ENCODE results near the gene POPDC2. TPM values are rescaled to one million over a fixed set of nuclear protein-coding genes. Genes with fewer than 3 reads are reported as not detected.

The POPDC2 gene
- total RNA-seq, 1 donor from 2014 or later, result 2.1 TPM

GRCh38 chr3:119664370-119664769 lies 4.0 kb upstream of the POPDC2 start:
- H3K4me1 Mint-ChIP-seq (ENCODE audit: low read depth, unreplicated experiment), result peaks cover 26% of the 10 kb centered on the region
- no peak for TF ChIP-seq EZH2 (IDR thresholded peaks at IDR 0.05; ENCODE audit: insufficient read depth, low read length)
- no peak for TF ChIP-seq CTCF (IDR thresholded peaks at IDR 0.05; ENCODE audit: insufficient read depth, low read depth, low read length)
- DNase-seq (ENCODE audit: low read depth), result no peak
- Histone ChIP-seq H3K9me3 (ENCODE audit: insufficient read depth, low read depth, low read length) (no peaks in the 10 kb centered on the region), H3K36me3 (ENCODE audit: insufficient read depth, low read length) (no peaks in the 10 kb centered on the region), H3K4me1 (ENCODE audit: insufficient read depth, low read length) (no peaks in the 10 kb centered on the region), H3K27me3 (ENCODE audit: insufficient read depth, low read length) (no peaks in the 10 kb centered on the region), H3K79me2 (ENCODE audit: insufficient read depth, low read length) (no peaks in the 10 kb centered on the region), H3K27ac (ENCODE audit: low read depth, low read length) (no peak overlapping the region), H3K9ac (ENCODE audit: low read length) (no peak overlapping the region), H3K4me3 (ENCODE audit: insufficient read depth, low read depth, low read length) (no peak overlapping the region), H4K20me1 (ENCODE audit: insufficient read depth, low read length) (no peaks in the 10 kb centered on the region), H3K4me2 (ENCODE audit: low read length) (no peak overlapping the region), H2AFZ (ENCODE audit: low read depth, low read length) (no peak overlapping the region)
- no peaks in the 10 kb centered on the region for H3K9me3 Mint-ChIP-seq (ENCODE audit: unreplicated experiment)
- H3K27me3 Mint-ChIP-seq (ENCODE audit: low read depth, unreplicated experiment), result no peaks in the 10 kb centered on the region
- H3K4me3 Mint-ChIP-seq (ENCODE audit: unreplicated experiment), result no peak overlapping the region
- no peaks in the 10 kb centered on the region for H3K36me3 Mint-ChIP-seq (ENCODE audit: low read depth, unreplicated experiment)
- no peak for FAIRE-seq
- H3K27ac Mint-ChIP-seq (ENCODE audit: unreplicated experiment), result no peak overlapping the region

- H3K4me3 Mint-ChIP-seq (ENCODE audit: unreplicated experiment), result no peak overlapping the region
- no peaks in the 10 kb centered on the region for H3K36me3 Mint-ChIP-seq (ENCODE audit: low read depth, unreplicated experiment)
- no peak for DNase-seq (ENCODE audit: low read depth)
- no peaks in the 10 kb centered on the region for H3K36me3 ChIP-seq (ENCODE audit: insufficient read depth, low read length)
- peaks cover 26% of the 10 kb centered on the region for H3K4me1 Mint-ChIP-seq (ENCODE audit: low read depth, unreplicated experiment)
- H3K9me3 ChIP-seq (ENCODE audit: insufficient read depth, low read depth, low read length), result no peaks in the 10 kb centered on the region
- no peak overlapping the region for H3K27ac ChIP-seq (ENCODE audit: low read depth, low read length)
- H3K9ac ChIP-seq (ENCODE audit: low read length), result no peak overlapping the region
- no peaks in the 10 kb centered on the region for H3K4me1 ChIP-seq (ENCODE audit: insufficient read depth, low read length)
- no peak overlapping the region for H3K4me2 ChIP-seq (ENCODE audit: low read length)
- no peak overlapping the region for H3K27ac Mint-ChIP-seq (ENCODE audit: unreplicated experiment)
- no peaks in the 10 kb centered on the region for H4K20me1 ChIP-seq (ENCODE audit: insufficient read depth, low read length)
- H3K27me3 ChIP-seq (ENCODE audit: insufficient read depth, low read length), result no peaks in the 10 kb centered on the region
- no peaks in the 10 kb centered on the region for H3K27me3 Mint-ChIP-seq (ENCODE audit: low read depth, unreplicated experiment)
- H3K9me3 Mint-ChIP-seq (ENCODE audit: unreplicated experiment), result no peaks in the 10 kb centered on the region
- FAIRE-seq, result no peak
- no peaks in the 10 kb centered on the region for H3K79me2 ChIP-seq (ENCODE audit: insufficient read depth, low read length)
- H2AFZ ChIP-seq (ENCODE audit: low read depth, low read length), result no peak overlapping the region
- no peak for TF ChIP-seq CTCF (IDR thresholded peaks at IDR 0.05; ENCODE audit: insufficient read depth, low read depth, low read length)
- TF ChIP-seq EZH2 (IDR thresholded peaks at IDR 0.05; ENCODE audit: insufficient read depth, low read length), result no peak
- no peak overlapping the region for H3K4me3 ChIP-seq (ENCODE audit: insufficient read depth, low read depth, low read length)
These were observed 3.5 kb upstream of the POPDC2 start for GRCh38 chr3:119663885-119664284.

- no peak for DNase-seq (ENCODE audit: low read depth)
- TF ChIP-seq EZH2 (IDR thresholded peaks at IDR 0.05; ENCODE audit: insufficient read depth, low read length) (no peak), CTCF (IDR thresholded peaks at IDR 0.05; ENCODE audit: insufficient read depth, low read depth, low read length) (no peak)
- Histone ChIP-seq H2AFZ (ENCODE audit: low read depth, low read length) (no peak overlapping the region), H3K79me2 (ENCODE audit: insufficient read depth, low read length) (no peaks in the 10 kb centered on the region), H3K4me2 (ENCODE audit: low read length) (no peak overlapping the region), H3K4me3 (ENCODE audit: insufficient read depth, low read depth, low read length) (no peak overlapping the region), H3K9me3 (ENCODE audit: insufficient read depth, low read depth, low read length) (no peaks in the 10 kb centered on the region), H3K9ac (ENCODE audit: low read length) (no peak overlapping the region), H3K36me3 (ENCODE audit: insufficient read depth, low read length) (no peaks in the 10 kb centered on the region), H4K20me1 (ENCODE audit: insufficient read depth, low read length) (no peaks in the 10 kb centered on the region), H3K27me3 (ENCODE audit: insufficient read depth, low read length) (no peaks in the 10 kb centered on the region), H3K27ac (ENCODE audit: low read depth, low read length) (no peak overlapping the region), H3K4me1 (ENCODE audit: insufficient read depth, low read length) (no peaks in the 10 kb centered on the region)
- no peaks in the 10 kb centered on the region for H3K36me3 Mint-ChIP-seq (ENCODE audit: low read depth, unreplicated experiment)
- H3K27ac Mint-ChIP-seq (ENCODE audit: unreplicated experiment), result no peak overlapping the region
- no peak for FAIRE-seq
- H3K4me3 Mint-ChIP-seq (ENCODE audit: unreplicated experiment), result no peak overlapping the region
- H3K9me3 Mint-ChIP-seq (ENCODE audit: unreplicated experiment), result no peaks in the 10 kb centered on the region
- H3K4me1 Mint-ChIP-seq (ENCODE audit: low read depth, unreplicated experiment), result peaks cover 28% of the 10 kb centered on the region
- H3K27me3 Mint-ChIP-seq (ENCODE audit: low read depth, unreplicated experiment), result no peaks in the 10 kb centered on the region
These were observed 2.4 kb upstream of the POPDC2 start for GRCh38 chr3:119662604-119663373.

Measured in astrocyte (in vitro differentiated cells and primary cell).